ENCODE data around the gene SPATA24. TPM values are rescaled to one million over a fixed set of nuclear protein-coding genes. Genes with fewer than 3 reads are reported as not detected.
A peak's percentile ranks its signal among the peaks of the same experiment; 100 is the strongest.
"Not testable (repeated sequence)": the region's sequence is repeated elsewhere in the genome, so short reads cannot be mapped to it uniquely, and the experiment has no call there.

Gene SPATA24, protein sequence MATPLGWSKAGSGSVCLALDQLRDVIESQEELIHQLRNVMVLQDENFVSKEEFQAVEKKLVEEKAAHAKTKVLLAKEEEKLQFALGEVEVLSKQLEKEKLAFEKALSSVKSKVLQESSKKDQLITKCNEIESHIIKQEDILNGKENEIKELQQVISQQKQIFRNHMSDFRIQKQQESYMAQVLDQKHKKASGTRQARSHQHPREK
- polyA plus RNA-seq = 4.7 TPM

DNA sequence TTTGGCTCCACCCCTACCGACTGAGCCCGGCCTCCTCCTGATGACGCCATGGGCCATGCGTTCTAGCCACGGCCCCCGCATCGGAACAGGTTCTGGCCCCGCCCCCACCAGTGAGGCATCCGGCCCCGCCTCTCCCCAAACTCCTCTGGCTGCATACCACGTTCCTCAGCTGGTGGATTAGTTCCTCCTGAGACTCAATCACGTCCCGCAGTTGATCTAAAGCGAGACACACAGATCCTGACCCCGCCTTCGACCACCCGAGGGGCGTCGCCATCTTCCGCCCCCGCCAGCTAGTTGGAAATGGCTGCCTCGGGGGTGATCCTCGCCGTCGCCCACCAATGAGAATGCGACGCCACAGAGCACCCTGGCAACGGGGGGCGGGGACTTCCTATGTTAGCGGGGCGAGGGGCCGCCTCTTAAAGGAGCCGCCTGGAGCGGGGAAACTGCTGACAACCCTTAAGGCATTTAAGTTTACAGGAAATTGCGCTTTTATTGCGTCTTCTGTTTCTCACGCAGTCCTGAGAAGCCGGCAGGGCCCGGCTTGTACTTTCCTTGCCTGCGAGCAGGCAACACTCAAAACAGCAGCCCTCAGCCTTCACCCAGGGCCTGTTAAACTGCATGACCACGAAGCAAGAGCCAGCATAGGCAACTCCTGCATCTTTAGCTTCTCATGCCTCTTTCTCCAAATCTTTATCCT is at the start of gene SPATA24:
Gene SPATA24 (minus strand): TSS at position 303 of the 697 bp plus-strand sequence. CDS start 29 bp downstream, at position 274.
- peaks cover 25 to 39% (median 34%) of the 10 kb centered on the region in 3 donors for H3K4me1 Mint-ChIP-seq

DNA sequence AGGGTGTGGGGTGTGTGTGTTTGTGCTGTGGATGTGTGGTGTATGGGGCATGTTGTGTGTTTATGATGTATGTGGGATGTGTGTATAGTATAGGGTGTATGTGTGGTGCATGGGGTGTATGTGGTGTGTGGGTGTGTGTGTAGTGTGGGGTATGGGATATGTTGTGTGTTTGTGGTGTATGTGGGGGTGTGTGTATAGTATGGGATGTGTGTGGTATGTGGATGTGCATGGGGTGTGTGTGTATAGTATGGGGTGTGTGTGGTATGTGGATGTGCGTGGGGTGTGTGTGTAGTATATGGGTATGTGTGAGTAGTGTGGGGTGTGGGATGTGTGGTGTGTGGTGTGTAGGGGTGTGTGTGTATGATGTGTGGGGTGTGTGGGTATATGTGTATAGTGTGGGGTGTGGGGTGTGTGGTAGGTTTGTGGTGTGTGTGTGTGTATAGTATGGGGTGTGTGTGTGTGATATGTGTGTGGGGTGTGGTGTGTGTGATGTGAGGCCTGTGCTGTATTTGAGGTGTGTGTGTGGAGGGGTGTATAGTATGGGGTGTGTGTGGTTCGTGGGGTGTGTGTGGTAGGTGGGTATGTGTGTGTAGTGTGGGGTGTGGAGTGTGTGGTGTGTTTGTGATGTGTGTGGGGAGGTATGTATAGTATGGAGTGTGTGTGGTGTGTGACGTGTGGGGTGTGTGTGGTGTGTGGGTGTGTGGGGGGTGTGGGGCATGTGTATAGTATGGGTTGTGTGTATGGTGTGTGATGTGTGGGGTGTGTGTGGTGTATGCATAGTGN is 48.2 kb upstream of the SPATA24 start:
- Mint-ChIP-seq H3K9me3 (peaks cover 0 to 1% (median 0%) of the 10 kb centered on the region in 3 donors), H3K36me3 (no peaks in the 10 kb centered on the region), H3K4me3 (no peak overlapping the region), H3K27me3 (no peaks in the 10 kb centered on the region), H3K27ac (no peak overlapping the region), H3K4me1 (peaks cover 3 to 8% (median 6%) of the 10 kb centered on the region in 3 donors)

More for the DNA sequence above, at the start of gene SPATA24:
- H3K36me3 Mint-ChIP-seq = peaks cover 1% of the 10 kb centered on the region
- peak within 1 kb of the TSS; percentile 93 to 98 (median 98) for H3K27ac Mint-ChIP-seq
- peak within 1 kb of the TSS; percentile 91 to 98 (median 92) for H3K4me3 Mint-ChIP-seq
- no peaks in the 10 kb centered on the region for H3K9me3 Mint-ChIP-seq
- no peaks in the 10 kb centered on the region for H3K27me3 Mint-ChIP-seq

DNA sequence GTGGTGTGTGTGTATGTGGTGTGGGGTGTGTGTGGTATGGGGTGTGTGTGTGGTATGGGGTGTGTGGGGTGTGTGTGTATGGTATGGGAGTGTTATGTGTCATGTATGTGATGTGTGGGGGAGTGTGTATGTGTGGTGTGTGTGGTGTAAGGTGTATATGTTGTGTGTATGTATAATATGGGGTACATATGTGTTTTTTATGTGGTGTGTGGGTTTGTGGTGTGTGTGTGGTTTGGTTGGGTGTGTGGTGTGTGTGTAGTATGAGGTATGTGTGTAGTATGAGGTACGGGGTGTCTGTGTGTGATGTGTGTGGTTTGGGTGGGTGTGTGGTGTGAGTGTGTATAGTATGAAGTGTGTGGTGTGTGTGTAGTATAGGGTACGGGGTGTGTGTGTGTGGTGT is 47.3 kb upstream of the SPATA24 start:
- H3K36me3 Mint-ChIP-seq = no peaks in the 10 kb centered on the region
- H3K4me1 Mint-ChIP-seq = peaks cover under 1 to 6% (median 3%) of the 10 kb centered on the region in 3 donors
- no peaks in the 10 kb centered on the region for H3K27me3 Mint-ChIP-seq
- H3K27ac Mint-ChIP-seq = no peak overlapping the region
- peaks cover 0 to 1% (median 0%) of the 10 kb centered on the region in 3 donors for H3K9me3 Mint-ChIP-seq
- no peak overlapping the region for H3K4me3 Mint-ChIP-seq

DNA sequence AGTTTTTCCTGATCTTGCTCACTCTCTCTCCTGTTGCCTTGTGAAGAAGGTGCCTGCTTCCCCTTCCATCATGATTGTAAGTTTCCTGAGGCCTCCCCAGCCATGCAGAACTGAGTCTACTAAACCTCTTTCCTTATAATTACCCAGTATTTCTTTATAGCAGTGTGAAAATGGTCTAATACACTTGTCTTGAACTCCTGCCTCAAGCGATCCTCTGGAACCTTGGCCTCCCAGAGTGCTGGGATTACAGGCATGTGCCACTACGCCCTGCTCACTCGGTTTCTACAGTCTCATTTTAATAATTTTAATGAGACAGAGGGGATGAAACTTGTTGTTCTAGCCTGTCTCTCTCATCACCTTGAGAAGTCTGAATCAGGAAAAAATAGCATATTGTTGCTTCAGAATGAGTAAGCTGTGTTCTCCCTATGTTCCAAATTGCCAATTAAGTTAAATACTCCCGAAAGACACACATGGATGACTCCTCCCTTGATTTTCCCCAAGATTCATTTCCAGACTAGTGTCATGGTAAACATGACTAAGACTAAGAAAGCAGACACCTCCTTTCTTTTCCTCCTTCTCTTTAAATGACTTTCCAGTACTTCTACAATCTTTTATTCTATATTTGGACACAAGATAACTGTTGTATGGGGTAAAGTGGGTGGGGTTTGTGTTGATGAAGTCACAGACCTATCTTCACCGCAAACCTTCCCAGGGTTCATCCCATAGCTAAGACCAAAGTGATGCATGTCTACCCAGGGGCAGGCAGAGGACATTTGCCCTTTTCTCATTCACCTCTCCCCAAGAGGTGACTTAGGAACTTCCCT is 43.3 kb upstream of the SPATA24 start:
- peaks cover 4 to 11% (median 9%) of the 10 kb centered on the region in 3 donors for H3K4me1 Mint-ChIP-seq
- peak overlapping the region in 1 of 3 donors; percentile 13 for H3K27ac Mint-ChIP-seq
- H3K9me3 Mint-ChIP-seq = peaks cover 0 to 1% (median 0%) of the 10 kb centered on the region in 3 donors
- peak overlapping the region in 1 of 4 donors; percentile 41 for H3K4me3 Mint-ChIP-seq
- H3K36me3 Mint-ChIP-seq = no peaks in the 10 kb centered on the region
- no peaks in the 10 kb centered on the region for H3K27me3 Mint-ChIP-seq

DNA sequence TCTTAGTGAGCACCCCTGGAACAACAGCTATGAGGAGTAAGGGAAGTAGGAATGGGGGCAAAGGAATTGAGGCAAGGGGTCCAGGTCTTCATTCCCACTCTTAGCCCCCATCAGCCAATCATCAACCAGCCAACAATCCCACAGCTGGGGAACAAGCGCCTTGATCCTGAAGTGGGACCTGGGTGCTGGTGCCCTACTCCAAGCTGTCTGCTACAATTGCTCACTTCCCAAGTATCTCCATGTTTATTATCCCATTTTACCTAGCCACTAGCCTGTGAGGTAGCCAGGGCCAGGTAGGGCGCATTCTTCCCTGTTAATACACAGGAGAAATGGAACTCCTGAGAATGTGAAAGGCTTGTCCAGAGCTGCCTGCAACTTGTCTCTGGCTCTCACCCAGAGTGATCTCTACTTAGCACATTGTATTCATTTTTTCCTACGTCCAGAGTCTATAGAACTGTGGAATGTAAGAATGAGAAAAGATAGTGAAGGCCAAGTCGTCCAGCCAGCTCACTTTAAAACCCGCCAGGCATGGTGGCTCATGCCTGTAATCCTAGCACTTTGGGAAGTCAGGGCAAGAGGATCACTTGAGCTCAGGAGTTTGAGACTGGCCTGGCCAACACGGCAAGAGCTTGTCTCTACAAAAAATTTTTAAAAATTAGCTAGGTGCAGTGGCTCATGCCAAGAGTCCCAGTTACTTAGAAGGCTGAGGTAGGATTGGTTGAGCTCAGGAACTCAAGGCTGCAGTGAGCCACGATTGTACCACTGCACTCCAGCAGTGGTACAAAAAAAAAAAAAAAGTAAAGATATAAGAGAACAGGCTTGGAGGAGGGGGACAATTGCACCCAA is 41.7 kb upstream of the SPATA24 start:
- no peaks in the 10 kb centered on the region for H3K27me3 Mint-ChIP-seq
- peak overlapping the region in 1 of 4 donors; percentile 22 for H3K4me3 Mint-ChIP-seq
- H3K4me1 Mint-ChIP-seq = peaks cover 4 to 15% (median 9%) of the 10 kb centered on the region in 3 donors
- no peak overlapping the region for H3K27ac Mint-ChIP-seq
- H3K36me3 Mint-ChIP-seq = no peaks in the 10 kb centered on the region
- peaks cover 0 to 1% (median 0%) of the 10 kb centered on the region in 3 donors for H3K9me3 Mint-ChIP-seq

DNA sequence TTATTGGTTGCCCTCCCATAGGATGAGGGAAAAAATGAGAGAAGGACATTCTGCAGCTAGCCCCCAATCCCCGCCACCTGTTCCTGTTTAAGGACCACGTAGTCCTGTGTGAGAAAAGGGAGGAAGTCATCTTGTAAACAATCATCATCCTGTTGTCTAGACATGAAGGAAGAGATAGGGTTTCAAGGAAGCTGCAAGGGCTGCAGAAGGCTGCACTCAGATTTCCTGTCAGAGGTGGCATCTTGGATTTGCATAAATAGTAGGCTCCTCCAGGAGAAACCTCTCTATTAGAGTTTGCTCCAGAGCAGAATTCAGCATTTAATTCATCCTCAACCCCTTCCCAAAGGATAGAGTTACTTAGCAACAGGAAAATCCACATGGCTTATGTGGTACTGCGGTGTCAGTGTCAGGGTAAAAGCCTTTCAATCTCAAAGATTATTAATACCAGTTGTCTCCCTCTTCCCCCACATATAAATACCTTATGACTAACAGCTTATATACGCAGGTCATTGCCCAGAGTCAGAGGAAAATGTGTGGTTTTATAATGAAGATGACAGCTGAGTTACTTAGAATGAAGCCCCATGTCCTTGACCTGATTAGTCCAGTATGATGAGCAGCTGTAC is 40.1 kb upstream of the SPATA24 start:
- Mint-ChIP-seq H3K27me3 (no peaks in the 10 kb centered on the region), H3K9me3 (peaks cover 0 to 1% (median 0%) of the 10 kb centered on the region in 3 donors), H3K4me1 (peaks cover 9 to 21% (median 14%) of the 10 kb centered on the region in 3 donors), H3K27ac (peak overlapping the region; percentile 31 to 85 (median 36)), H3K4me3 (peak overlapping the region in 1 of 4 donors; percentile 16), H3K36me3 (no peaks in the 10 kb centered on the region)

DNA sequence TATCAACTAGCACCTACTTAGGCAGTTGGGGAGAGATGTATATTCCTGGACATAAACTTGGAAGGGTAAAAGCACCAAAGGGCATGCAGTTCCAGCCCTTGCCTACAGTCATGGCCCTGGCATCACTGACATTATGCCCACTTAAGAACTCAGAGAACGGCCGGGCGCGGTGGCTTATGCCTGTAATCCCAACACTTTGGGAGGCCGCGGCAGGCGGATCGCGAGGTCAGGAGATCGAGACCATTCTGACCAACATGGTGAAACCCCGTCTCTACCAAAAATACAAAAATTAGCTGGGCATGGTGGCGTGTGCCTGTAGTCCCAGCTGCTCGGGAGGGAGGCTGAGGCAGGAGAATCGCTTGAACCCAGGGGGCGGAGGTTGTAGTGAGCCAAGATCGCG is 36.5 kb upstream of the SPATA24 start:
- Mint-ChIP-seq H3K4me1 (peaks cover 16 to 17% (median 17%) of the 10 kb centered on the region in 3 donors), H3K4me3 (peak overlapping the region in 3 of 4 donors; percentile 12 to 99 (median 90)), H3K27ac (peak overlapping the region in 1 of 3 donors; percentile 61)

DNA sequence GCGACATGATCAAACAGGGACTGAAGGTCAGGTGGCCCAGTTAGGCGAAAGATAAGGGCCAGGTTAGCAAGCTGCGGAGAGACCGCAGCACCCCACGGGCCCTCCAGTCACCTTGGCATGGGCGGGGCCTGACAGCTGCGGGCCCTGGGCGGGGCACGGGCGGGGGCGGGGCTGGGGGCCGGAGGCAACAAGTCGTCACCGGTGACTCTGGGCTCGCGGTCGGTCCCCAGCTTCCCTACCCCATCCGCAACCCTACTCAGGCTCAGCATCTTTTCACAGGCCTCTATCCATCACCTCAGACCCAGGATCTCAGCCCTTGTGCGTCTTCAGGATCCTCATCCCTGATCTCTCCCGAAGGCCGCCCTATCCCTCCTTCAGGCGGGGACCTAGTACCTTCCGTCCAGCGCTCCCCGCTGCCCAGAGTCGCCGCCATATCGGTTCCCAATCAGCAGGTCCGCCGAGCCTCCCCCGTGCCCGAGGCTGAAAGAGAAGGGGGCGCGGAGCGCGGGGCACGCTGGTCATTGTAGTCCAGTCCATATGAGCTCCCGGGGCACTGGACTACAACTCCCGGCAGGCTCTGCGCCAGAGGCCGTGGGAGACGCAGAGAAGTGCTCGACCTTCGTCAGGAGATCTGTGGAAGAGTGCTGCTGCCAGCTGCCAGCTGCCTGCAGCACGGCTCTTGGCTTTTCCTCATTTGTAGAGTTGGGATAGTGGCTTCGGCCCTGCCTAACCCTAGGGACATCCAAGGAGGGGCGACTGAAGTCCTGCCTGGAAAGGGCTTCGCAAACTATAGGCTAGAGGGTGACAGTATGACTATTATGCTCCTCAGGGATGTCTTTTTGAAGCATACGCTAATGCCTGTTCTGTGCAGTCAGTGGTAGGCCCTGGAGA is 35.4 kb upstream of the SPATA24 start, which contains the start of gene DNAJC18:
Gene DNAJC18 (minus strand): TSS at position 513 of the 891 bp plus-strand sequence. CDS start 80 bp downstream, at position 433.
- peak within 1 kb of the TSS; percentile 88 to 100 (median 99) for H3K27ac Mint-ChIP-seq
- H3K9me3 Mint-ChIP-seq = no peaks in the 10 kb centered on the region
- H3K36me3 Mint-ChIP-seq = no peaks in the 10 kb centered on the region
- peak within 1 kb of the TSS; percentile 90 to 100 (median 98) for H3K4me3 Mint-ChIP-seq
- peaks cover 15 to 17% (median 16%) of the 10 kb centered on the region in 3 donors for H3K4me1 Mint-ChIP-seq
- no peaks in the 10 kb centered on the region for H3K27me3 Mint-ChIP-seq

More for the DNA sequence above, 36.5 kb upstream of the SPATA24 start:
- H3K36me3 Mint-ChIP-seq, H3K9me3 Mint-ChIP-seq, H3K27me3 Mint-ChIP-seq: not testable (repeated sequence)

DNA sequence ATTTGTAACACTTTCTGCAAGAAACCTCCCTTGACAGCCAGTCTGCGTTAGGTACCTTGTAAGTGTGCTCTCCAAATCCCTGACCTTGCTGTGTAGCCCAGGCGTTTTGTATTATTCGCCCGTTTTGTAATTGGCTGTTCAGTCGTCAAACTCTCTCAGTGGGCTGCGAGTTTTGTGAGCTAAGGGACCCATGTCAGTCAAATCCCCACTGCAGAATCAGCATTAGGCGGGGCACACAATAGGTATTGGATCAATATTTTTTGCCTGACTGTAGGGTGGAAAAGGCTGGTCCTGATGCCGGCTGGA is 34.8 kb upstream of the SPATA24 start:
- H3K4me1 Mint-ChIP-seq = peaks cover 14 to 16% (median 15%) of the 10 kb centered on the region in 3 donors
- peak overlapping the region; percentile 88 to 100 (median 99) for H3K27ac Mint-ChIP-seq
- no peaks in the 10 kb centered on the region for H3K27me3 Mint-ChIP-seq
- no peaks in the 10 kb centered on the region for H3K9me3 Mint-ChIP-seq
- no peaks in the 10 kb centered on the region for H3K36me3 Mint-ChIP-seq
- peak overlapping the region; percentile 90 to 100 (median 98) for H3K4me3 Mint-ChIP-seq

DNA sequence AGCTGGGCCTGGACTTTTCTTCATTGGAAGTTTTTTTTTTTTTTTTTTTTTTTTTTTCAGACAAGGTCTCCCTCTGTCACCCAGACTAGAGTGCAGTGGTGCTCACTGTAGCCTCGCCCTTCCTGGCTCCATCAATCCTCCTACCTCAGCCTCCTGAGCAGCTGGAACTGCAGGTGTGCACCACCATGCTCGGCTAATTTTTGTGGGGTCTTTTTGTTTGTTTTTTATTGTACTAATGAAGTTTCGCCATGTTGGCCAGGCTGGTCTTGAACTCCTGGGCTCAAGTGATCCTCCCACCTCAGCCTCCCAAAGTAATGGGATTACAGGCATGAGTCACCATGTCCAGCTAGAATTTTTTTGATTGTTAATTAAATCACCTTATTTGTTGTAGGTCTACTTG is 31.8 kb upstream of the SPATA24 start:
- Mint-ChIP-seq H3K36me3 (no peaks in the 10 kb centered on the region), H3K9me3 (no peaks in the 10 kb centered on the region), H3K4me3 (no peak overlapping the region), H3K27ac (peak overlapping the region in 1 of 3 donors; percentile 57), H3K4me1 (peaks cover 5 to 13% (median 10%) of the 10 kb centered on the region in 3 donors), H3K27me3 (no peaks in the 10 kb centered on the region)

DNA sequence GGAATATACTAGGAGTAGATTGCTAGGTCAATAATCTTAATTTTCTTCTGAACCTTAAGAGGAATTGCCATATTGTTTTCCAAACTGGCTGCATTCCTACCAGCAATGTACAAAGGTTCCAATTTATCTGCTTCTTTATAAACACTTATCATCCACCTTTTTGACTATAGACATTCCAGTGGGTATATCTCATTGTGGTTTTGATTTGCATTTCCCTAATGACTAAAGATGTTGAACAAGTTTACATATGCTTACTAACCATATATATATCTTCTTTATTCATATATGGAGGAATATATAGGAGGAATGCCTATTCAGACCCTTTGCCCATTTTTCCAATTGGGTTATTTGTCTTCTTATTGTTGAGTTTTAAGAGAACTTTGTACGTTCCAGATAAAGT is 27.8 kb upstream of the SPATA24 start:
- H3K27me3 Mint-ChIP-seq = no peaks in the 10 kb centered on the region
- no peak overlapping the region for H3K27ac Mint-ChIP-seq
- no peaks in the 10 kb centered on the region for H3K4me1 Mint-ChIP-seq
- H3K4me3 Mint-ChIP-seq = no peak overlapping the region
- H3K36me3 Mint-ChIP-seq = peaks cover 6% of the 10 kb centered on the region
- no peaks in the 10 kb centered on the region for H3K9me3 Mint-ChIP-seq

DNA sequence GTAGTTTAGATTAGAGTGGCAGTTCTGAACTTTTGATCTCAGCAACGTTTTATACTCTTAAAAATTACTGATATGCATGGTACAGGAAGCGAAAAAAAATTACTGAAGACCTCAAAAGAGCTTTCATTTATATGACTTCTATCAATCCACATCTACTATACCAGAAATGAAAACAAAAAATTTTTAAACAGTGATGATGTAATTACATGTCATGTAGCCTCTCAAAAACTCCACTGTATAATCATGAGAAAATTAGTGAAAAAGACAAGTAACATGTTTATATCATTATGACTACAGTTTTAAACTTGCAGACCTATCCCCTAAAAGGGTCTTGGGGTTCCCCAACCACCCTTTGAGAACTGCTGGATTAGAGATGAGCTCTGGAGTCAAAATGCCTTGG is 26.1 kb upstream of the SPATA24 start:
- peaks cover 6% of the 10 kb centered on the region for H3K36me3 Mint-ChIP-seq
- H3K4me1 Mint-ChIP-seq = no peaks in the 10 kb centered on the region
- H3K27me3 Mint-ChIP-seq = no peaks in the 10 kb centered on the region
- no peaks in the 10 kb centered on the region for H3K9me3 Mint-ChIP-seq
- H3K4me3 Mint-ChIP-seq = no peak overlapping the region
- H3K27ac Mint-ChIP-seq = no peak overlapping the region

All from IgD-negative memory B cell (primary cell).